Fibroblast of lung (primary cell): ENCODE measurements around the gene GCAT.

ENCODE experiments used
- EZH2 ChIP-seq: IDR thresholded peaks from 2 replicates; pipeline ENCODE4 v1.5.1; 2012; ENCODE audit warnings: low read length, control low read depth, mild to moderate bottlenecking; ENCODE audit errors: missing control alignments
- TF ChIP-seq, protein P1 (sequence below), 2 donors: IDR thresholded peaks in 1 of 2; conservative IDR thresholded peaks in 1 of 2; 1 replicate in 1 of 2; 2 replicates in 1 of 2; pipeline ENCODE4 v1.5.1; 2011 to 2012; ENCODE audit warnings: low read length in 2 of 2, control low read depth in 1 of 2, inconsistent platforms in 1 of 2, low read depth in 1 of 2, mild to moderate bottlenecking in 1 of 2

DNA sequence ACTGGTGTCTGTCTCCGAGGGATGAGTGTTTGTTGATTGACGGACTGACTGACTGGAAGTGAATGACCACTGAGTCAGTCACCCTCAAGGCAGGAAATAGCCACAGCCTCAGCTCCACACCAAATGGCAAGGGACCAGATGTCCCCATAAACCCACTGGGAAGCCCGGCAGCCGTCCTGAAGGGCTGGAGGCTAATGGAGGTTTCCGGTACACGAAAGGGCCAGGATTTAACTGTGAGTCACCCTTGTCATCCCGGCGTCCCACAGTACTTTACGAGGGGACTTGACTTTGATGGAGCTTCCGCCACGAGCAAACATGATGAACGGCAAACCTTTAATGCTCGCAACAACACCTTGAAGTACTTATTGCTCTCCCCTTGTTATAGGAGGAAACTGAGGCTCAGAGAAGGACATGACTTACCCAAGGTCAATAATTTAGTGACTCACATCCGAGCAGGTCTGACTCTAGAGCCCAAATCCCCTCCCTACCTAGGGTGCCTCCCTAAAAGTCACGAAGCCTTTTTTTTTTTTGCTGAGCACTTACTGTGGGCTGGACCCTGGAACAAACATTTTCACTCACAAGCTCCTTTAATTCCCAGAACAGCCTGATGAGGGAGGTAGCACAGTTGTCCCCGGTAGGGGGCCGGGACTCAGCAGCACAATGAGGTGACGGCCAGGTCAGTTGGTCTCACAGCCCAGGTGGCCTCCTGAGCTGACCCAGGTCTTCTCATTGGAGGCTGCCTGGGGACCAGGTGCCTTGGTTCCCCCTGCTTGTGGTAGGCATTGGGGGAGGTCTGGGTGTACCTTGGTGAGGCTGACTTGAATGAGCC, 25.2 kb upstream of the GCAT start:
- TF ChIP-seq EZH2: no peak
- TF ChIP-seq, protein P1, sequence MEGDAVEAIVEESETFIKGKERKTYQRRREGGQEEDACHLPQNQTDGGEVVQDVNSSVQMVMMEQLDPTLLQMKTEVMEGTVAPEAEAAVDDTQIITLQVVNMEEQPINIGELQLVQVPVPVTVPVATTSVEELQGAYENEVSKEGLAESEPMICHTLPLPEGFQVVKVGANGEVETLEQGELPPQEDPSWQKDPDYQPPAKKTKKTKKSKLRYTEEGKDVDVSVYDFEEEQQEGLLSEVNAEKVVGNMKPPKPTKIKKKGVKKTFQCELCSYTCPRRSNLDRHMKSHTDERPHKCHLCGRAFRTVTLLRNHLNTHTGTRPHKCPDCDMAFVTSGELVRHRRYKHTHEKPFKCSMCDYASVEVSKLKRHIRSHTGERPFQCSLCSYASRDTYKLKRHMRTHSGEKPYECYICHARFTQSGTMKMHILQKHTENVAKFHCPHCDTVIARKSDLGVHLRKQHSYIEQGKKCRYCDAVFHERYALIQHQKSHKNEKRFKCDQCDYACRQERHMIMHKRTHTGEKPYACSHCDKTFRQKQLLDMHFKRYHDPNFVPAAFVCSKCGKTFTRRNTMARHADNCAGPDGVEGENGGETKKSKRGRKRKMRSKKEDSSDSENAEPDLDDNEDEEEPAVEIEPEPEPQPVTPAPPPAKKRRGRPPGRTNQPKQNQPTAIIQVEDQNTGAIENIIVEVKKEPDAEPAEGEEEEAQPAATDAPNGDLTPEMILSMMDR (conservative IDR thresholded peaks at IDR 0.05 in 1 of 2, IDR thresholded peaks at IDR 0.05 in 1 of 2; ENCODE audit: low read depth in 1 of 2, low read length in 2 of 2): peak in 1 of 2 donors; percentile 2
